ENCODE data around the gene ADH5.
"Not testable (repeated sequence)": the region's sequence is repeated elsewhere in the genome, so short reads cannot be mapped to it uniquely, and the experiment has no call there.

- not testable (repeated sequence) for TF ChIP-seq EZH2 (IDR thresholded peaks at IDR 0.05; ENCODE audit: insufficient read depth, poor library complexity, severe bottlenecking); EZH2phosphoT487 (IDR thresholded peaks at IDR 0.05; ENCODE audit: insufficient read depth, low read depth)
These were observed 7.7 kb downstream of the ADH5 start for GRCh38 chr4:99080869-99081268.

Measured in GM23248 (cell line).